Measurements from ENCODE around the gene TACR1. TPM values are rescaled to one million over a fixed set of nuclear protein-coding genes. Genes with fewer than 3 reads are reported as not detected.

The TACR1 gene
- total and polyA plus RNA-seq, 2 of the 13 experiments (the other 11 are each of a cell fraction or from before 2014, with no cell fraction given): not detected

- no peak for TF ChIP-seq ATF2 (CRISPR knock-in tag; IDR thresholded peaks at IDR 0.05)
- TF ChIP-seq SP4 (CRISPR knock-in tag; IDR thresholded peaks at IDR 0.05): peak; percentile 25; the same call in 1 of the 2 replicates
- TF ChIP-seq ZFY (CRISPR knock-in tag; IDR thresholded peaks at IDR 0.05): 0 out of 2 replicates have a peak, but pooled peaks have one; percentile 14
Measured at GRCh38 chr2:75064691-75065396, 134.5 kb downstream of the TACR1 start (continued).

- CTCF ChIA-PET (ENCODE audit: low intra/inter-chr PET ratio, low total read pairs): interaction anchor here (0.6 to 3.7 kb wide), 2 partner anchors 95 to 340 kb away, joined by 3 to 36 read pairs; no protein-coding TSS in a partner anchor
- no peak for TF ChIP-seq BRD4 (CRISPR knock-in tag; IDR thresholded peaks at IDR 0.05)
- BruUV-seq (replicated peaks): no TSS peak
- WGBS (ENCODE audit: low lambda C conversion rate): 84% methylated on average over 1 of the region's 1 CpG
- no peak for ATAC-seq
- Histone ChIP-seq H3K36me3 (replicated peaks in 1 of 2; ENCODE audit: control insufficient read depth in 1 of 2, insufficient read depth in 2 of 2, low read length in 2 of 2) (no peaks in the 10 kb centered on the region), H3K4me2 (ENCODE audit: low read depth, low read length) (no peak overlapping the region), H3K4me1 (ENCODE audit: insufficient read depth, low read length) (peaks cover 28% of the 10 kb centered on the region), H4K20me1 (ENCODE audit: insufficient read depth, low read length) (no peaks in the 10 kb centered on the region), H3K4me3 (replicated peaks in 1 of 3; ENCODE audit: insufficient read depth in 1 of 3, low read depth in 2 of 3, low read length in 3 of 3) (no peak overlapping the region), H3K9me3 (ENCODE audit: low read length) (no peaks in the 10 kb centered on the region), H3K27ac (ENCODE audit: extremely low read length, insufficient read depth, low read length) (no peak overlapping the region), H3K27me3 (ENCODE audit: control insufficient read depth in 1 of 2, insufficient read depth in 2 of 2, low read length in 2 of 2) (no peaks in the 10 kb centered on the region), H3K9ac (ENCODE audit: insufficient read depth, low read depth, low read length) (no peak overlapping the region), H3K79me2 (ENCODE audit: insufficient read depth, low read length) (no peaks in the 10 kb centered on the region), H2AFZ (ENCODE audit: low read length) (no peak overlapping the region)
- POLR2A ChIA-PET: no interaction called here
- intact Hi-C loops (cut with micrococcal nuclease; ENCODE audit: unreplicated experiment): loop anchor here (2.0 to 10.0 kb wide), 3 partner anchors 177 to 369 kb away; no protein-coding TSS in a partner anchor
- no peak for DNase-seq (ENCODE audit: low spot score)
- no peak for FAIRE-seq
- in situ Hi-C loops (cut with HindIII; ENCODE audit: extremely low pct_ligation_motif_present, low pct_unique_long_range_greater_than_20kb): loop anchor here (10.0 to 25.0 kb wide), 2 partner anchors 341 to 548 kb away; no protein-coding TSS in a partner anchor
Measured at GRCh38 chr2:75063906-75064305, 135.4 kb downstream of the TACR1 start.

- no peaks in the 10 kb centered on the region for H3K4me1 ChIP-seq (ENCODE audit: insufficient read depth, low read length)
- TF ChIP-seq ZNF432 (CRISPR knock-in tag; IDR thresholded peaks at IDR 0.05; ENCODE audit: borderline replicate concordance): no peak
- no peak for TF ChIP-seq PRDM15 (CRISPR knock-in tag; IDR thresholded peaks at IDR 0.05)
- TF ChIP-seq MIXL1 (CRISPR knock-in tag; IDR thresholded peaks at IDR 0.05): no peak
- TF ChIP-seq ZNF576 (CRISPR knock-in tag; IDR thresholded peaks at IDR 0.05): no peak
- H3K79me2 ChIP-seq (ENCODE audit: insufficient read depth, low read length): no peaks in the 10 kb centered on the region
- in situ Hi-C loops (cut with HindIII; ENCODE audit: extremely low pct_ligation_motif_present, low pct_unique_long_range_greater_than_20kb): loop anchor here (10.0 to 25.0 kb wide), 2 partner anchors 176 to 554 kb away; no protein-coding TSS in a partner anchor
- FAIRE-seq (no peak), DNase-seq (ENCODE audit: low spot score) (no peak), ATAC-seq (no peak)
- no peak overlapping the region for H3K4me2 ChIP-seq (ENCODE audit: low read depth, low read length)
- H3K36me3 ChIP-seq (replicated peaks in 1 of 2; ENCODE audit: control insufficient read depth in 1 of 2, insufficient read depth in 2 of 2, low read length in 2 of 2): no peaks in the 10 kb centered on the region
- ChIA-PET CTCF (ENCODE audit: low intra/inter-chr PET ratio, low total read pairs) (no interaction called here), POLR2A (no interaction called here)
- H3K27ac ChIP-seq (ENCODE audit: extremely low read length, insufficient read depth, low read length): no peak overlapping the region
- no peak overlapping the region for H2AFZ ChIP-seq (ENCODE audit: low read length)
- H3K27me3 ChIP-seq (ENCODE audit: control insufficient read depth in 1 of 2, insufficient read depth in 2 of 2, low read length in 2 of 2): no peaks in the 10 kb centered on the region
- intact Hi-C loops (cut with micrococcal nuclease; ENCODE audit: unreplicated experiment): no loop called here
- no peak overlapping the region for H3K4me3 ChIP-seq (replicated peaks in 1 of 3; ENCODE audit: insufficient read depth in 1 of 3, low read depth in 2 of 3, low read length in 3 of 3)
- H3K9ac ChIP-seq (ENCODE audit: insufficient read depth, low read depth, low read length): no peak overlapping the region
- no peaks in the 10 kb centered on the region for H3K9me3 ChIP-seq (ENCODE audit: low read length)
- no TSS peak for BruUV-seq (replicated peaks)
- no peaks in the 10 kb centered on the region for H4K20me1 ChIP-seq (ENCODE audit: insufficient read depth, low read length)
- WGBS (ENCODE audit: low lambda C conversion rate): 100% methylated on average over 1 of the region's 1 CpG
Measured at GRCh38 chr2:75058427-75058826, 140.9 kb downstream of the TACR1 start.
